IMR-90 (cell line): ENCODE data around the gene KCNH2. TPM values are rescaled to one million over a fixed set of nuclear protein-coding genes. Genes with fewer than 3 reads are reported as not detected.

Experiments used
- ATAC-seq: fragments of 200-7000 bp; cut with Tn5 transposase; 2 replicates; pipeline ENCODE4 v1.9.1; 2020; ENCODE audit warnings: low read depth, mild to moderate bottlenecking, moderate library complexity
- BruUV-seq: library from RNA; stranded (reverse); fragments of 400-500 nt; replicated peaks from 2 replicates; lab custom pipeline; 2021; lab: Mats Ljungman, UMichigan
- CTCF ChIA-PET: fragments of 300-600 bp; formaldehyde crosslinking; extraction: SDS; loops from one replicate; lab custom pipeline; 2021; ENCODE audit warnings: antibody characterized with exemption; lab: Yijun Ruan, JAX
- POLR2A ChIA-PET: fragments of 300-600 bp; sonication (Branson Sonifier 250); formaldehyde crosslinking; loops from one replicate; lab custom pipeline; 2022; ENCODE audit warnings: antibody characterized with exemption; ENCODE audit not compliant: unreplicated experiment; lab: Charles Lee
- DNase-seq: peaks from one replicate; pipeline ENCODE4 v3.0.0; 2013
- H2AFZ ChIP-seq: replicated peaks from 2 replicates; pipeline ENCODE3; 2013; ENCODE audit warnings: low read length, mild to moderate bottlenecking; ENCODE audit not compliant: poor library complexity
- H2AK5ac ChIP-seq: 2 replicates; pipeline ENCODE4 v1.6.1; 2013; ENCODE audit warnings: low read depth, low read length, inconsistent platforms
- H2AK9ac ChIP-seq: replicated peaks from 2 replicates; pipeline ENCODE3; 2013; ENCODE audit warnings: mild to moderate bottlenecking, low read depth, low read length, moderate library complexity; ENCODE audit not compliant: poor library complexity
- H2BK120ac ChIP-seq: 2 replicates; pipeline ENCODE4 v1.6.1; 2013; ENCODE audit warnings: low read depth, low read length, inconsistent platforms
- H2BK15ac ChIP-seq: 3 replicates; pipeline ENCODE4 v1.6.1; 2013; ENCODE audit warnings: low read depth, low read length, inconsistent platforms
- H2BK20ac ChIP-seq: 2 replicates; pipeline ENCODE4 v1.6.1; 2013; ENCODE audit warnings: low read depth, mild to moderate bottlenecking, inconsistent platforms, low read length, moderate library complexity
- H2BK5ac ChIP-seq: 2 replicates; pipeline ENCODE4 v1.6.1; 2013; ENCODE audit warnings: mild to moderate bottlenecking, low read depth, low read length, inconsistent platforms; ENCODE audit not compliant: poor library complexity, severe bottlenecking
- H3K14ac ChIP-seq: replicated peaks from 2 replicates; pipeline ENCODE4 v1.6.1; 2013; ENCODE audit warnings: low read depth, low read length, inconsistent platforms
- H3K18ac ChIP-seq: 2 replicates; pipeline ENCODE4 v1.6.1; 2013; ENCODE audit warnings: low read depth, low read length, control low read depth
- H3K23ac ChIP-seq: 2 replicates; pipeline ENCODE4 v1.6.1; 2013; ENCODE audit warnings: low read depth, low read length, inconsistent platforms
- H3K27ac ChIP-seq: 2 replicates; pipeline ENCODE4 v1.5.1; 2013; ENCODE audit warnings: mild to moderate bottlenecking, control low read depth, low read length; ENCODE audit not compliant: insufficient read depth
- H3K27me3 ChIP-seq: 2 replicates; pipeline ENCODE4 v1.6.1; 2013; ENCODE audit warnings: low read length; ENCODE audit not compliant: control insufficient read depth, insufficient read depth
- H3K36me3 ChIP-seq: 2 replicates; pipeline ENCODE4 v1.6.1; 2013; ENCODE audit warnings: low read length, mixed read lengths; ENCODE audit not compliant: control insufficient read depth, insufficient read depth
- H3K4ac ChIP-seq: 2 replicates; pipeline ENCODE4 v1.6.1; 2013; ENCODE audit warnings: low read depth, low read length, inconsistent platforms
- H3K4me1 ChIP-seq: 2 replicates; pipeline ENCODE4 v1.6.1; 2013; ENCODE audit warnings: low read length, mixed read lengths; ENCODE audit not compliant: control insufficient read depth, insufficient read depth
- H3K4me2 ChIP-seq: 2 replicates; pipeline ENCODE4 v1.6.1; 2013; ENCODE audit warnings: low read depth, mild to moderate bottlenecking, control low read depth, low read length, moderate library complexity
- H3K4me3 ChIP-seq: 2 replicates; pipeline ENCODE4 v1.5.1; 2013; ENCODE audit warnings: low read depth, mild to moderate bottlenecking, control low read depth, low read length, moderate library complexity; ENCODE audit not compliant: insufficient read depth
- H3K56ac ChIP-seq: 2 replicates; pipeline ENCODE4 v1.6.1; 2013; ENCODE audit warnings: low read length, inconsistent platforms; ENCODE audit not compliant: insufficient read depth; ENCODE audit errors: extremely low read depth
- H3K79me1 ChIP-seq, 2 experiments: 2 replicates each; pipeline ENCODE4 v1.6.1; 2013; ENCODE audit warnings: low read length in 2 of 2, inconsistent platforms in 1 of 2, low read depth in 1 of 2
- H3K9ac ChIP-seq: 2 replicates; pipeline ENCODE4 v1.6.1; 2013; ENCODE audit warnings: low read depth, low read length, control low read depth
- H3K9me1 ChIP-seq: 2 replicates; pipeline ENCODE4 v1.6.1; 2013; ENCODE audit warnings: low read length, inconsistent platforms; ENCODE audit not compliant: insufficient read depth
- H3K9me3 ChIP-seq: 2 replicates; pipeline ENCODE4 v1.6.1; 2013; ENCODE audit warnings: low read length; ENCODE audit not compliant: control insufficient read depth, insufficient read depth
- H4K20me1 ChIP-seq: 2 replicates; pipeline ENCODE4 v1.6.1; 2013; ENCODE audit warnings: low read length, inconsistent platforms; ENCODE audit not compliant: insufficient read depth
- H4K5ac ChIP-seq: 2 replicates; pipeline ENCODE4 v1.6.1; 2013; ENCODE audit warnings: mild to moderate bottlenecking, low read depth, low read length, control low read depth
- H4K8ac ChIP-seq, 2 experiments: 2 replicates each; pipeline ENCODE4 v1.6.1; 2013; ENCODE audit warnings: low read depth in 2 of 2, low read length in 2 of 2, control low read depth in 1 of 2, inconsistent platforms in 1 of 2
- H4K91ac ChIP-seq: 2 replicates; pipeline ENCODE4 v1.6.1; 2013; ENCODE audit warnings: low read depth, low read length, inconsistent platforms; ENCODE audit not compliant: insufficient read depth
- BHLHE40 ChIP-seq: fragments of 150-350 bp; IDR thresholded peaks from 2 replicates; pipeline ENCODE4 v1.6.1; 2016; ENCODE audit warnings: mild to moderate bottlenecking, low read depth, low read length
- CEBPB ChIP-seq: IDR thresholded peaks from 2 replicates; pipeline ENCODE4 v1.6.1; 2012; ENCODE audit warnings: low read depth, low read length, improper control_type of control experiment
- CHD1 ChIP-seq: IDR thresholded peaks from 2 replicates; pipeline ENCODE4 v1.6.1; 2012; ENCODE audit warnings: low read depth, low read length, improper control_type of control experiment
- FOS ChIP-seq: fragments of 150-350 bp; IDR thresholded peaks from 2 replicates; pipeline ENCODE4 v1.6.1; 2016; ENCODE audit warnings: low read depth, low read length
- MAFK ChIP-seq: IDR thresholded peaks from 2 replicates; pipeline ENCODE4 v1.6.1; 2012; ENCODE audit warnings: low read depth, low read length, improper control_type of control experiment
- MAZ ChIP-seq: IDR thresholded peaks from 2 replicates; pipeline ENCODE4 v1.6.1; 2012; ENCODE audit warnings: low read depth, mild to moderate bottlenecking, low read length, improper control_type of control experiment, moderate library complexity, borderline replicate concordance
- MXI1 ChIP-seq: IDR thresholded peaks from 2 replicates; pipeline ENCODE4 v1.6.1; 2012; ENCODE audit warnings: low read depth, mild to moderate bottlenecking, low read length, moderate library complexity, borderline replicate concordance
- NFE2L2 ChIP-seq: fragments of 150-350 bp; IDR thresholded peaks from 2 replicates; pipeline ENCODE4 v1.6.1; 2016; ENCODE audit warnings: low read depth, mild to moderate bottlenecking, low read length
- POLR2A ChIP-seq: IDR thresholded peaks from 2 replicates; pipeline ENCODE4 v1.6.1; 2012; ENCODE audit warnings: mild to moderate bottlenecking, low read depth, low read length
- RAD21 ChIP-seq: IDR thresholded peaks from 2 replicates; pipeline ENCODE4 v1.6.1; 2012; ENCODE audit warnings: low read length, improper control_type of control experiment
- RCOR1 ChIP-seq: IDR thresholded peaks from 2 replicates; pipeline ENCODE4 v1.6.1; 2012; ENCODE audit warnings: mild to moderate bottlenecking, low read length, improper control_type of control experiment; ENCODE audit not compliant: insufficient replicate concordance
- RFX5 ChIP-seq: IDR thresholded peaks from 2 replicates; pipeline ENCODE4 v1.8.0; 2012; ENCODE audit warnings: low read depth, mild to moderate bottlenecking, low read length, moderate library complexity
- WGBS, 2 experiments: methylation state at CpG; one replicate each; pipeline versions ENCODE4 v1.1.5 to v1.1.7; 2013; ENCODE audit warnings: missing lambda C conversion rate in 2 of 2; ENCODE audit not compliant: insufficient read length in 1 of 2; ENCODE audit errors: extremely low coverage in 2 of 2; 5-methylcytosine and 5-hydroxymethylcytosine counted together
- dilution Hi-C: fragments of 300-500 bp; cut with HindIII; formaldehyde crosslinking; loops from one replicate; pipeline ENCODE4 v1.14.3; 2018; ENCODE audit warnings: low sequenced_read_pairs; ENCODE audit not compliant: unreplicated experiment
- in situ Hi-C: fragments of 300-500 bp; cut with MboI; formaldehyde crosslinking; loops from 3 replicates; pipeline ENCODE4 v1.14.3; 2019; ENCODE audit warnings: low sequenced_read_pairs, inconsistent platforms, mixed read lengths
- intact Hi-C: fragments of 100-400 bp; cut with micrococcal nuclease; formaldehyde crosslinking; loops from 2 replicates; pipeline ENCODE4 v1.10.0; 2022
- polyA plus RNA-seq, 3 experiments: library from polyadenylated mRNA; depleted of rRNA; stranded (reverse); fragments of >200 nt; gene quantifications; 2 replicates each; pipeline ENCODE4 v1.2.3, GENCODE V29; 2012; ENCODE audit warnings: low replicate concordance in 1 of 3
- total RNA-seq: library from RNA; depleted of rRNA; stranded (reverse); fragments of >200 nt; gene quantifications from 2 replicates; pipeline ENCODE4 v1.2.3, GENCODE V29; 2012
- TF ChIP-seq, protein P1 (sequence below): fragments of 150-350 bp; IDR thresholded peaks from 2 replicates; pipeline ENCODE4 v1.6.1; 2017; ENCODE audit warnings: mild to moderate bottlenecking, antibody characterized with exemption, low read length, low read depth
- TF ChIP-seq, protein P2 (sequence below): conservative IDR thresholded peaks from 2 replicates; pipeline ENCODE4 v1.5.1; 2012; ENCODE audit warnings: mild to moderate bottlenecking, low read depth, low read length, improper control_type of control experiment

KCNH2 gene
- total and polyA plus RNA-seq, 2 of the 4 experiments (the other 2 are of a cell fraction): 0.90 to 2.1 TPM

DNA sequence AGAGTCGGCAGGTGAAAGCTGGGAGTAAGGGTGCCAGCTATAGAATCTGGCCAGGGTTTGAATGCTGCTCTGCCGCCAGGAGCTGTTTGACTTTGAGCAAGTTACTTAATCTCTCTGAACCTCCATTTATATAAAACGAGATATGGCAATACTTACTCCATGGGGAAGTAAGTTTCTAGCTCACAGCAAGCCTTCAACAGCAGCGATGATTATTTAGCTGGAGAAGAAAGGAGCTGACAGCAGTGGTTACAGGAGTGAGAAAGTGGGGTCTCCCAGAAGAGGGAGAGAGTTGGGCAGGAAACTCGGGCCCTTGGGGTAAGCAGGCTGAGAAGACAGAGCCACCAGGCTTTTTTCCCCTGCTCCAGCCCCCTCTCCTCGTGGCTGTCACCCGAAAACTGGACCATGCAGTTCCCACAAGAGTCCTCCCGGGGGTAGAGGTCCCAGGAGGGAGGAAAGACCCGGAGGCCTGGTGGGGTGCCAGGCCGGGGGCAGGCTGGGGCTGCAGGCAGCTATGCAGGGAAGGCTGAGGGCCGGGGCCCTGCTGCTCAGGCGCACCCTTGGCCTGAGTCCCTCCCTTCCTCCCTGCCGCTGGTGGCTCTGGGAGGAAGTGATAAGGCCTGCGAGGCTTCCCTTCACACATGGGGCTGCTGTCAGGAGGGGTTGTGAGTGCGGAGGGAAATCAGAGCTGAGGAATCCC lies 16.2 kb upstream of the KCNH2 start (continued):
- no peak for TF ChIP-seq BHLHE40

DNA sequence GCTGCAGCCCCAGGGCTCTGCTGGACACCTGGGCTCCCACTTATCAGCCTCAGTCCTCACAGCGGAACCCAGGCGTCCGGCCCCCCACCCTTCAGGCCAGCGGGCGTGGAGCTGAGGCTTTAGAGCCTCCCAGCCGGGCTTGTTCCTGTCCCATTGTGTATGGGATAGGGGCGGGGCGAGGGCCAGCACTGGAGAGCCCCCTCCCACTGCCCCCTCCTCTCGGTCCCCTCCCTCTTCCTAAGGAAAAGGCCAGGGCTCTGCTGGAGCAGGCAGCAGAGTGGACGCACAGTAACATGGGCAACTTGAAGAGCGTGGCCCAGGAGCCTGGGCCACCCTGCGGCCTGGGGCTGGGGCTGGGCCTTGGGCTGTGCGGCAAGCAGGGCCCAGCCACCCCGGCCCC lies 15.4 kb upstream of the KCNH2 start:
- Histone ChIP-seq H3K79me1 (no peaks in the 10 kb centered on the region), H3K9ac (no peak overlapping the region), H3K36me3 (no peaks in the 10 kb centered on the region), H3K4me2 (no peak overlapping the region), H2BK5ac (no peak overlapping the region), H3K18ac (no peak overlapping the region), H3K4ac (no peak overlapping the region), H2AK5ac (no peak overlapping the region), H3K14ac (no peak overlapping the region), H3K56ac (no peak overlapping the region), H3K27ac (no peak overlapping the region), H4K20me1 (no peaks in the 10 kb centered on the region), H4K91ac (no peak overlapping the region), H2BK120ac (no peak overlapping the region), H3K4me3 (no peak overlapping the region), H2BK20ac (no peak overlapping the region), H3K9me1 (no peaks in the 10 kb centered on the region), H3K9me3 (peaks cover 10% of the 10 kb centered on the region), H3K4me1 (peaks cover 4% of the 10 kb centered on the region; the same call in 1 of the 2 replicates), H3K23ac (no peak overlapping the region), H4K5ac (no peak overlapping the region), H2AFZ (no peak overlapping the region), H2BK15ac (no peak overlapping the region), H4K8ac (no peak overlapping the region), H2AK9ac (no peak overlapping the region), H3K27me3 (peaks cover 3% of the 10 kb centered on the region; the same call in 1 of the 2 replicates)
- in situ Hi-C loops: loop anchor here (25.0 kb wide), 1 partner anchor 581 kb away; a partner anchor contains a TSS
- ATAC-seq (no peak), DNase-seq (no peak)
- dilution Hi-C loops: no loop called here
- ChIA-PET POLR2A (no interaction called here), CTCF (interaction anchor here (2.1 kb wide), 1 partner anchor 31 kb away, joined by 7 read pairs; no protein-coding TSS in a partner anchor)
- WGBS, 2 experiments: no CpG with 5 or more reads among the region's 14 CpGs
- no TSS peak for BruUV-seq
- intact Hi-C loops: no loop called here
- TF ChIP-seq FOS (no peak), BHLHE40 (no peak), MXI1 (no peak), RAD21 (no peak), POLR2A (no peak), CEBPB (no peak), NFE2L2 (no peak), CHD1 (no peak), MAZ (no peak), RCOR1 (no peak), MAFK (no peak), RFX5 (no peak)
- TF ChIP-seq, protein P1, sequence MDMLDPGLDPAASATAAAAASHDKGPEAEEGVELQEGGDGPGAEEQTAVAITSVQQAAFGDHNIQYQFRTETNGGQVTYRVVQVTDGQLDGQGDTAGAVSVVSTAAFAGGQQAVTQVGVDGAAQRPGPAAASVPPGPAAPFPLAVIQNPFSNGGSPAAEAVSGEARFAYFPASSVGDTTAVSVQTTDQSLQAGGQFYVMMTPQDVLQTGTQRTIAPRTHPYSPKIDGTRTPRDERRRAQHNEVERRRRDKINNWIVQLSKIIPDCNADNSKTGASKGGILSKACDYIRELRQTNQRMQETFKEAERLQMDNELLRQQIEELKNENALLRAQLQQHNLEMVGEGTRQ: no peak
- TF ChIP-seq, protein P2, sequence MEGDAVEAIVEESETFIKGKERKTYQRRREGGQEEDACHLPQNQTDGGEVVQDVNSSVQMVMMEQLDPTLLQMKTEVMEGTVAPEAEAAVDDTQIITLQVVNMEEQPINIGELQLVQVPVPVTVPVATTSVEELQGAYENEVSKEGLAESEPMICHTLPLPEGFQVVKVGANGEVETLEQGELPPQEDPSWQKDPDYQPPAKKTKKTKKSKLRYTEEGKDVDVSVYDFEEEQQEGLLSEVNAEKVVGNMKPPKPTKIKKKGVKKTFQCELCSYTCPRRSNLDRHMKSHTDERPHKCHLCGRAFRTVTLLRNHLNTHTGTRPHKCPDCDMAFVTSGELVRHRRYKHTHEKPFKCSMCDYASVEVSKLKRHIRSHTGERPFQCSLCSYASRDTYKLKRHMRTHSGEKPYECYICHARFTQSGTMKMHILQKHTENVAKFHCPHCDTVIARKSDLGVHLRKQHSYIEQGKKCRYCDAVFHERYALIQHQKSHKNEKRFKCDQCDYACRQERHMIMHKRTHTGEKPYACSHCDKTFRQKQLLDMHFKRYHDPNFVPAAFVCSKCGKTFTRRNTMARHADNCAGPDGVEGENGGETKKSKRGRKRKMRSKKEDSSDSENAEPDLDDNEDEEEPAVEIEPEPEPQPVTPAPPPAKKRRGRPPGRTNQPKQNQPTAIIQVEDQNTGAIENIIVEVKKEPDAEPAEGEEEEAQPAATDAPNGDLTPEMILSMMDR: no peak
